Adrenal gland (tissue), 12 donors: ENCODE data around the gene IRX6. TPM values are rescaled to one million over a fixed set of nuclear protein-coding genes. Genes with fewer than 3 reads are reported as not detected.

Experiments
- DNase-seq, 7 donors: peaks; one replicate each; pipeline ENCODE4 v3.0.0-alpha.2; 2019 to 2020
- H3K27ac ChIP-seq, 5 donors: fragments of 200-600 bp; sonication (generic) in 4 of 5; 1 replicate in 3 of 5; 2 replicates in 2 of 5; pipeline versions ENCODE4 v1.5.1 to v1.8.0; 2016 to 2020; ENCODE audit warnings: mild to moderate bottlenecking in 1 of 5
- H3K27me3 ChIP-seq: fragments of 200-600 bp; 2 replicates; pipeline ENCODE4 v1.8.0; 2021
- H3K36me3 ChIP-seq, 2 donors: fragments of 200-600 bp; replicated peaks in 1 of 2; 1 replicate in 1 of 2; 2 replicates in 1 of 2; pipeline versions ENCODE4 v1.5.1 to v1.8.0; 2018 to 2022
- H3K4me1 ChIP-seq, 2 donors: fragments of 200-600 bp; replicated peaks in 1 of 2; 1 replicate in 1 of 2; 2 replicates in 1 of 2; pipeline versions ENCODE4 v1.5.1 to v1.8.0; 2018 to 2021
- H3K4me3 ChIP-seq, 4 donors: fragments of 200-600 bp; sonication (generic) in 3 of 4; one replicate each; pipeline ENCODE4 v1.5.1; 2016 to 2018
- H3K9me3 ChIP-seq, 3 donors: fragments of 200-600 bp; sonication (generic) in 1 of 3; replicated peaks in 1 of 3; 1 replicate in 2 of 3; 2 replicates in 1 of 3; pipeline versions ENCODE4 v1.5.1 to v1.8.0; 2016 to 2021
- CTCF ChIP-seq, 6 experiments: fragments of 450-650 bp in 4 of 6; fragments of 200-600 bp in 2 of 6; sonication (generic) in 1 of 6; IDR thresholded peaks; 1 replicate in 5 of 6; 2 replicates in 1 of 6; pipeline versions ENCODE4 v1.5.1 to v1.8.0; 2016 to 2021; ENCODE audit warnings: antibody characterized with exemption in 6 of 6, mild to moderate bottlenecking in 2 of 6, moderate library complexity in 1 of 6
- POLR2A ChIP-seq, 2 donors: fragments of 450-650 bp; IDR thresholded peaks; one replicate each; pipeline ENCODE4 v1.6.1; 2017; ENCODE audit warnings: antibody characterized with exemption in 2 of 2, mild to moderate bottlenecking in 2 of 2, moderate library complexity in 1 of 2
- WGBS, 4 donors: extraction: QIAGEN DNeasy Blood & Tissue Kit in 2 of 4; methylation state at CpG; one replicate each; pipeline versions ENCODE4 v1.1.5 to v1.1.7; 2013 to 2017; 5-methylcytosine and 5-hydroxymethylcytosine counted together
- intact Hi-C, 2 donors: fragments of 100-400 bp; cut with DNase I; formaldehyde crosslinking; loops; one replicate each; pipeline versions ENCODE4 v1.14.1 to v1.15.0; 2022 to 2023
- polyA plus RNA-seq, 3 donors: library from polyadenylated mRNA; stranded (reverse); fragments of 200-250 nt in 2 of 3; fragments of 350-450 nt in 1 of 3; fragmentation: Illumina TruSeq in 1 of 3; extraction: RNeasy Lipid Tissue Mini Kit (QIAGEN cat#74804) in 1 of 3; gene quantifications; one replicate each; pipeline ENCODE4 v1.2.3, GENCODE V29; 2013 to 2014
- total RNA-seq, 9 donors: library from RNA; depleted of rRNA in 4 of 9; stranded (reverse); fragments of >200 nt in 4 of 9; fragments of 120-200 nt in 1 of 9; fragmentation: NEBNext Ultra II Directional in 1 of 9; extraction: Animal tissue kit (Norgen Biotek cat#: 25700) in 1 of 9; gene quantifications; one replicate each; pipeline versions ENCODE4 v1.1.0 to v1.2.4, GENCODE V29; 2013 to 2023
- donor health status: healthy with polysubstance abuse.
- donor health status: Bipolar disorder and iron deficiency.
- donor health status: DM: yes; HTN: yes; CAD: no.
- donor health status: DM: no; HTN: no; CAD: no.
- donor health status: DM: no; HTN: no; CAD: no.
- donor health status: DM: yes; HTN: yes; CAD: no.

Gene IRX6
- total and polyA plus RNA-seq, 12 donors, result 0.13 to 0.61 TPM; not detected in 10

GRCh38 chr16:55329791-55330428 lies 5.9 kb downstream of the IRX6 start:
- 17 to 30% (median 24%) methylated on average over 7 to 8 of the region's 8 CpGs for whole genome bisulfite sequencing, 4 donors
- H3K27ac ChIP-seq, result no peak overlapping the region
- H3K27me3 ChIP-seq, result peaks cover 50% of the 10 kb centered on the region
- no peaks in the 10 kb centered on the region for H3K9me3 ChIP-seq
- no peaks in the 10 kb centered on the region for H3K36me3 ChIP-seq
- H3K4me1 ChIP-seq, result no peaks in the 10 kb centered on the region
- TF ChIP-seq POLR2A (IDR thresholded peaks at IDR 0.05), result no peak
- no peak for TF ChIP-seq CTCF (IDR thresholded peaks at IDR 0.05)
- no peak overlapping the region for H3K4me3 ChIP-seq
- no peak for DNase-seq
- intact Hi-C loops, result no loop called here

- intact Hi-C loops, result no loop called here
- 3 to 6% (median 4%) methylated on average over 41 to 53 of the region's 53 CpGs for WGBS, 4 donors
- no peaks in the 10 kb centered on the region for H3K9me3 ChIP-seq
- H3K4me3 ChIP-seq, result no peak overlapping the region
- no peak for DNase-seq
- H3K4me1 ChIP-seq, result no peaks in the 10 kb centered on the region
- peaks cover 45% of the 10 kb centered on the region for H3K27me3 ChIP-seq
- no peak overlapping the region for H3K27ac ChIP-seq
- H3K36me3 ChIP-seq, result no peaks in the 10 kb centered on the region
- TF ChIP-seq POLR2A (IDR thresholded peaks at IDR 0.05), result no peak
- TF ChIP-seq CTCF (IDR thresholded peaks at IDR 0.05), result no peak
Observed at GRCh38 chr16:55330781-55331647, 7.0 kb downstream of the IRX6 start.

GRCh38 chr16:55331648-55332185 lies 7.7 kb downstream of the IRX6 start:
- H3K27ac ChIP-seq, result no peak overlapping the region
- no peaks in the 10 kb centered on the region for H3K36me3 ChIP-seq
- DNase-seq, result no peak
- peaks cover 39% of the 10 kb centered on the region for H3K27me3 ChIP-seq
- H3K9me3 ChIP-seq, result no peaks in the 10 kb centered on the region
- no peak for TF ChIP-seq POLR2A (IDR thresholded peaks at IDR 0.05)
- no peak for TF ChIP-seq CTCF (IDR thresholded peaks at IDR 0.05)
- no peaks in the 10 kb centered on the region for H3K4me1 ChIP-seq
- WGBS, 4 donors, result 10 to 11% (median 10%) methylated on average over 24 to 28 of the region's 28 CpGs
- intact Hi-C loops, result no loop called here
- H3K4me3 ChIP-seq, result no peak overlapping the region

GRCh38 chr16:55333684-55334083 lies 9.7 kb downstream of the IRX6 start:
- 50 to 69% (median 60%) methylated on average over 2 of the region's 2 CpGs for WGBS, 4 donors
- intact Hi-C loops, result no loop called here
- Histone ChIP-seq H3K4me3 (no peak overlapping the region), H3K9me3 (no peaks in the 10 kb centered on the region), H3K4me1 (no peaks in the 10 kb centered on the region), H3K27me3 (peaks cover 24% of the 10 kb centered on the region), H3K36me3 (no peaks in the 10 kb centered on the region), H3K27ac (no peak overlapping the region)
- TF ChIP-seq CTCF (IDR thresholded peaks at IDR 0.05) (no peak), POLR2A (IDR thresholded peaks at IDR 0.05) (no peak)
- DNase-seq, result no peak
